Common myeloid progenitor, CD34-positive (primary cell): ENCODE results near the gene ANKRD49. TPM values are rescaled to one million over a fixed set of nuclear protein-coding genes. Genes with fewer than 3 reads are reported as not detected.

Experiments
- CTCF ChIA-PET: fragments of 350-600 bp; sonication (Branson Sonifier 250); formaldehyde crosslinking; loops from one replicate; lab custom pipeline; 2021; ENCODE audit warnings: antibody characterized with exemption; lab: Charles Lee
- POLR2A ChIA-PET: fragments of 350-600 bp; sonication (Branson Sonifier 250); formaldehyde crosslinking; loops from one replicate; lab custom pipeline; 2021; ENCODE audit warnings: antibody characterized with exemption; lab: Charles Lee
- DNase-seq, 3 donors: peaks; one replicate each; pipeline versions ENCODE4 v3.0.0 to v3.0.0-alpha.2; 2013
- H3K27ac ChIP-seq, 2 experiments: 1 replicate in 1 of 2; 2 replicates in 1 of 2; pipeline ENCODE4 v1.7.0; 2013; ENCODE audit warnings: inconsistent platforms in 2 of 2, low read length in 2 of 2, mild to moderate bottlenecking in 2 of 2, low read depth in 1 of 2, moderate library complexity in 1 of 2; ENCODE audit not compliant: severe bottlenecking in 2 of 2, insufficient read depth in 1 of 2, poor library complexity in 1 of 2
- H3K27me3 ChIP-seq, 5 experiments: replicated peaks in 2 of 5; 1 replicate in 3 of 5; 2 replicates in 2 of 5; pipeline versions ENCODE4 v1.6.1 to v1.7.0; 2013; ENCODE audit warnings: low read length in 4 of 5, mild to moderate bottlenecking in 2 of 5, moderate library complexity in 2 of 5, inconsistent platforms in 1 of 5; ENCODE audit not compliant: insufficient read depth in 5 of 5, control insufficient read depth in 4 of 5
- H3K36me3 ChIP-seq, 4 experiments: 1 replicate in 2 of 4; 2 replicates in 2 of 4; pipeline versions ENCODE4 v1.6.1 to v1.7.0; 2013; ENCODE audit warnings: low read length in 3 of 4, control low read depth in 1 of 4, mild to moderate bottlenecking in 1 of 4; ENCODE audit not compliant: control insufficient read depth in 4 of 4, insufficient read depth in 4 of 4
- H3K4me1 ChIP-seq, 4 experiments: 1 replicate in 3 of 4; 2 replicates in 1 of 4; pipeline versions ENCODE4 v1.6.1 to v1.7.1; 2013; ENCODE audit warnings: low read length in 3 of 4, mild to moderate bottlenecking in 3 of 4, control low read depth in 1 of 4, inconsistent platforms in 1 of 4, moderate library complexity in 1 of 4; ENCODE audit not compliant: control insufficient read depth in 4 of 4, insufficient read depth in 4 of 4; ENCODE audit errors: control extremely low read depth in 1 of 4
- H3K4me3 ChIP-seq, 7 experiments: 1 replicate in 4 of 7; 2 replicates in 3 of 7; pipeline versions ENCODE4 v1.5.1 to v1.7.0; 2013; ENCODE audit warnings: mild to moderate bottlenecking in 7 of 7, low read length in 6 of 7, moderate library complexity in 6 of 7, inconsistent platforms in 2 of 7, low read depth in 2 of 7, control low read depth in 1 of 7; ENCODE audit not compliant: insufficient read depth in 4 of 7, control insufficient read depth in 1 of 7; ENCODE audit errors: extremely low read depth in 1 of 7
- H3K9me3 ChIP-seq, 5 experiments: 1 replicate in 4 of 5; 2 replicates in 1 of 5; pipeline versions ENCODE4 v1.6.1 to v1.7.1; 2013; ENCODE audit warnings: low read length in 4 of 5, mild to moderate bottlenecking in 2 of 5, inconsistent platforms in 1 of 5, low read depth in 1 of 5, moderate library complexity in 1 of 5; ENCODE audit not compliant: control insufficient read depth in 4 of 5, insufficient read depth in 2 of 5; ENCODE audit errors: control extremely low read depth in 1 of 5
- WGBS: methylation state at CpG from one replicate; pipeline ENCODE4 v1.1.5; 2013; ENCODE audit not compliant: insufficient coverage; 5-methylcytosine and 5-hydroxymethylcytosine counted together
- polyA plus RNA-seq: library from polyadenylated mRNA; unstranded; fragments of 120-200 nt; gene quantifications from one replicate; pipeline ENCODE4 v1.2.1, GENCODE V29; 2013

ANKRD49 gene, protein sequence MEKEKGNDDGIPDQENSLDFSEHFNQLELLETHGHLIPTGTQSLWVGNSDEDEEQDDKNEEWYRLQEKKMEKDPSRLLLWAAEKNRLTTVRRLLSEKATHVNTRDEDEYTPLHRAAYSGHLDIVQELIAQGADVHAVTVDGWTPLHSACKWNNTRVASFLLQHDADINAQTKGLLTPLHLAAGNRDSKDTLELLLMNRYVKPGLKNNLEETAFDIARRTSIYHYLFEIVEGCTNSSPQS
- polyA plus RNA-seq, result 42.0 TPM

- peaks cover 3 to 40% (median 23%) of the 10 kb centered on the region in 4 experiments for H3K36me3 ChIP-seq
- DNase-seq, result peak; percentile 98 to 99 (median 99)
- peaks cover 5 to 30% (median 9%) of the 10 kb centered on the region in 4 experiments for H3K4me1 ChIP-seq
- no peaks in the 10 kb centered on the region for H3K27me3 ChIP-seq
- WGBS, result under 1% methylated on average over 54 of the region's 55 CpGs
- POLR2A ChIA-PET, result no interaction called here
- peak within 1 kb of the TSS; percentile 56 to 99 (median 97) for H3K4me3 ChIP-seq
- peak within 1 kb of the TSS; percentile 94 to 95 for H3K27ac ChIP-seq
- no peaks in the 10 kb centered on the region for H3K9me3 ChIP-seq
- CTCF ChIA-PET, result no interaction called here
Observed at GRCh38 chr11:94493281-94494125, at the start of gene ANKRD49, which contains the start of gene MRE11. ANKRD49 (plus strand) TSS chr11:94493984; CDS start chr11:94496694, 2,710 bp downstream. MRE11 (minus strand) TSS chr11:94493844; CDS start chr11:94492801, 1,043 bp downstream.

DNA sequence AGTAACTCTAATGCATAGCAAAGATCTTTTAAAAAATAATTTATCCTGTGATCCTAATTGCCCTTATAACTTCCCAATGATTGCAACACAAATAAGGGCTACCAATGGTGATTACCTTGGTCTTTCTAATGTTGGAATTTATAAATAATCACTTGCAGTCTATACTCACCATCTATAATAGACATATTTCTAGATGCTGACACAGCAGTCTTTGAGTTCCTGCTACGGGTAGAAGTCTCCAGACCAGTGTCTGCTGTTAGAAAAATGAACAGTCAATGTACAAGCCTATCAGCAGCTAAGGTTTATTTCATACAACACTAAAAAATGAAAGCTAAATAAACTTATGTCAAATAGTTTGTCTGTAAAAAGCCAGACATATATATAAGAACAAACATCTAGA is 48.1 kb upstream of the ANKRD49 start:
- H3K4me1 ChIP-seq, result no peaks in the 10 kb centered on the region
- no peaks in the 10 kb centered on the region for H3K27me3 ChIP-seq
- peaks cover 11 to 45% (median 32%) of the 10 kb centered on the region in 4 experiments for H3K36me3 ChIP-seq
- POLR2A ChIA-PET, result no interaction called here
- CTCF ChIA-PET, result no interaction called here
- WGBS, result 100% methylated on average over 1 of the region's 1 CpG
- no peaks in the 10 kb centered on the region for H3K9me3 ChIP-seq
- no peak for DNase-seq
- no peak overlapping the region for H3K27ac ChIP-seq
- H3K4me3 ChIP-seq, result no peak overlapping the region

DNA sequence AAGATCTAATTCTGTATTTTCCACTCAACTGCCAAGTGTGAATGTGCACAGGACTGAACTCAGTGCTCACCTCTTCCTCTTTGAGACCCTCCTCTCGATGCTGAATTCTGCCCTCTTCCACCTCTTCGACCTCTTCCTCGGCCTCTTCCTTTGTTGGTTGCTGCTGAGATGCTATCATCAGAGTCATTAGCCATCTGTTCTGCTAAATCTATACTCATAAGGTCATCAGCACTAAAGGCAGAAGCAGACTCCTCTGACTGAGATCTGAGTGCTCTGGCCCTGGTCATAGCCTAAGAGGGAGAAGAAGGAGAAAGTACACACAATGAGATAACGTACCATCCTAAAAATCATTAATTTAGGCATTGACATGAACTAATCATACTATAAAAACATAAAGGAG is 46.6 kb upstream of the ANKRD49 start:
- H3K4me3 ChIP-seq, result no peak overlapping the region
- no peaks in the 10 kb centered on the region for H3K9me3 ChIP-seq
- CTCF ChIA-PET, result no interaction called here
- no peaks in the 10 kb centered on the region for H3K27me3 ChIP-seq
- H3K4me1 ChIP-seq, result no peaks in the 10 kb centered on the region
- no peak overlapping the region for H3K27ac ChIP-seq
- H3K36me3 ChIP-seq, result peaks cover 10 to 41% (median 28%) of the 10 kb centered on the region in 4 experiments
- POLR2A ChIA-PET, result no interaction called here
- DNase-seq, result no peak
- WGBS, result 100% methylated on average over 1 of the region's 4 CpGs

DNA sequence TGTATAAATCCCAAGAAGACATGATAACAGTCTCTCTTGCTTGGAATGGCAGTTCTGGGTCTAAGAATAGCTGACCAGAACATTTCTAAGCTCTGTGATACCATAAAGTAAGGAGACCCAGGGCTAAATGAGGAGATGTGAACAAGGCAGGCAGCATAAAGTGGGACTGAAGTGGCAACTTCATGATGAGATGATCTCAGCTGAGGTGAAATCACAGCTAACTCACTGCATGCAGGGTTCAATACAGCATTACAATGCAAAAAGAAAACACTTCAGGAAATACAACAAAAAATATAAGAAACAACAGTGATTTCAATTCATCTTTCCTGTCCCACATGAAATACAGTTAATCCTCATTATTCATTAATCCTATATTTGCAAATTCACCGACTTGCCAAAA is 44.8 kb upstream of the ANKRD49 start:
- no peak overlapping the region for H3K27ac ChIP-seq
- H3K27me3 ChIP-seq, result no peaks in the 10 kb centered on the region
- peaks cover 13 to 41% (median 23%) of the 10 kb centered on the region in 4 experiments for H3K36me3 ChIP-seq
- no CpG with 5 or more reads among the region's 1 CpG for WGBS
- no peak overlapping the region for H3K4me3 ChIP-seq
- ChIA-PET CTCF (no interaction called here), POLR2A (no interaction called here)
- no peaks in the 10 kb centered on the region for H3K4me1 ChIP-seq
- H3K9me3 ChIP-seq, result peaks cover 0 to 5% (median 0%) of the 10 kb centered on the region in 5 experiments
- no peak for DNase-seq

- CTCF ChIA-PET, result no interaction called here
- no peak for DNase-seq
- WGBS, result no CpG with 5 or more reads among the region's 2 CpGs
Observed at GRCh38 chr11:94449437-94449836, 44.3 kb upstream of the ANKRD49 start.

DNA sequence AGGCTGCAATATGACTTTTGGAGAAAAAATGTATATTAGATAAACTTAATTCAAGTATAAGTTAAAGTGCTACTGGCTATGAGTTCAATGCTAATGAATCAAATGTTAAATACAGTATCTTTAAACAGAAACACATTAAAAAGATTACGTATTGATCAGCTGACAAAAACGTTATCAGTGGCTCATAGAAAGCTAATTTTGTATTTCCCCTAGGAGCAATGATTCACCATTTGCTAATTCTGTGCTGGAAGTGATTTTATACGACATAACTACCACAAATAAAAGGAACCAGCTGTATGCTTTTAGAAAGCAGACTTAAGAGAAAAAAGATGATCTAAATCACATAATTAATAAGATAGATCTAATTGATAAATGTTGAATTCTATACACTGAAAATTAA is 43.7 kb upstream of the ANKRD49 start:
- ChIA-PET POLR2A (no interaction called here), CTCF (interaction anchor here (0.9 kb wide), 1 partner anchor 10 kb away, joined by 3 read pairs; no protein-coding TSS in a partner anchor)
- H3K4me3 ChIP-seq, result no peak overlapping the region
- H3K27me3 ChIP-seq, result no peaks in the 10 kb centered on the region
- H3K4me1 ChIP-seq, result no peaks in the 10 kb centered on the region
- DNase-seq, result no peak
- peaks cover 11 to 41% (median 20%) of the 10 kb centered on the region in 4 experiments for H3K36me3 ChIP-seq
- no peak overlapping the region for H3K27ac ChIP-seq
- H3K9me3 ChIP-seq, result peaks cover 0 to 5% (median 0%) of the 10 kb centered on the region in 5 experiments
- WGBS, result 92% methylated on average over 2 of the region's 3 CpGs

More at GRCh38 chr11:94449437-94449836, 44.3 kb upstream of the ANKRD49 start:
- Histone ChIP-seq H3K4me3 (no peak overlapping the region), H3K9me3 (peaks cover 0 to 5% (median 0%) of the 10 kb centered on the region in 5 experiments), H3K36me3 (peaks cover 11 to 40% (median 20%) of the 10 kb centered on the region in 4 experiments), H3K4me1 (no peaks in the 10 kb centered on the region), H3K27ac (no peak overlapping the region), H3K27me3 (no peaks in the 10 kb centered on the region)
- POLR2A ChIA-PET, result no interaction called here
